Ramos (cell line): ENCODE results near the gene GRK5.
"Not testable (repeated sequence)": the region's sequence is repeated elsewhere in the genome, so short reads cannot be mapped to it uniquely, and the experiment has no call there.

ENCODE experiments used
- in situ Hi-C: fragments of 300-500 bp; cut with MboI; formaldehyde crosslinking; loops from one replicate; pipeline ENCODE4 v1.14.3; 2022; ENCODE audit warnings: low sequenced_read_pairs; ENCODE audit not compliant: unreplicated experiment

GRK5 gene

DNA sequence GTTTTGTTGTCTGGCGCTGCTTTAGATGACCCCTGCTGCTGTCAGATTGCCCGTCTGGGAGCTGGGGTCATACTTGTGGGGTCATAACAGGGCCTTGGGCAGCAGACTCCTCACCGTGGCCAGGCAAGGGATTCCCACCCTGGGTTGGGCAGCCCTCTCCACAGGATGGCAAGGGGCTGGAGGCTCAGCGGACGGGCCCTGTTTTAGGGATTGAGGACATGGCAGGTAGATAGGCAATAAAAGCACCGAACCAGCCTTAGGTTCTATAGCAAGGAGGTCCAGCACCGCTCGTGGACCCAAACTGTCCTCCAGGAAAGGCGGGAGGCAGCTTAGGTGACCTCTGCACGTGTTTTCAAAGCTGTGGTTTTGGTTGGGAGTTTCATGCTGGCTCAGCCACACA lies 60.0 kb downstream of the GRK5 start:
- in situ Hi-C loops, result no loop called here

DNA sequence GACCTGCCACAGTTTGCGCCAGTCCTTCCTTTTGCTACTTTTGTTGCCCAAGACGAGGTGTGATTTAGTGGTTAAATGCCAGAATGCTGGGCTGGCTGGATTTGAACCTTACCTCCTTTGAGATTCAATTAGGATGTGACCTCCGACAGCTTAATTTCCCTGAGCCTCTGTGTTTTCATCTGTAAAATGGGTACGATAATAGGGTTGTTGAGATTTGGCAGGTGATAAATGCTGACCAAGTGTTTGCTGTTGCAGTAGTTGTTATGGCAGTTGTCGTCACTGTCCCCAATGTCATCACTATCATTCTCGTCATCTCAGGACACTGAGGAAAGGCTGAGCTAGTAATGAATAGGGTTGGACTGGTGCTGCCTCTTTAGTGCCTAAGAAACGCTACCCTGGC lies 61.1 kb downstream of the GRK5 start:
- in situ Hi-C loops, result no loop called here

DNA sequence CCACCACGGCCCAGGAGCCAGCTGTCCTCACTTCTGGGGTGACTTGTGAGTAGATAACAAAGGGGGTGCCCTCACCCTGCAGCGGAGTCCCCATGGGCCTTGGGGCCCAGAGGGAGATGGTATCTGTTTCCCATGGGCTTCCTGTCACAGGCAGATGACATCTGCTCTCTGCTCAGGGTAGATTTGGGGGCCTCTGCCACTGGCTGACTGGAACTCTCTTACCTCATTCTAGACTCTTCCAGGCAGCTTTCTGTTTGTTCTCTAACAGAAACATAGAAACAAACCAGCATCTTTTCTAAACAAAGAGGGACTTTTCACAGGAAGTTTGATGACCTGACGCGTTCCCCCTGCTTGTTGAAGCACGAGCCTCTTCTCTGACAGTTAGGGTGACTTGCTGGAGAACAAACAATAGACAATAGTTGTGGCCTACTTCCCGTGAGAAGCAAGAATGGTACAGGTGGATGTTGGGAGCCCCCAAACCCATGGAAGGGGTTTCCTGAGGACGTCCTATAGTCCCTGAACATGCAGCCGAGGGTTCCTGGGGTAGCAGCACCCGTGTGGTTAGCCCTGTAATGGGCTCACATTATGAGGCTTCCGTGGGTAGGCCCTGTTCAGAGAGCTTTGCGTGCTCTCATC lies 61.6 kb downstream of the GRK5 start:
- in situ Hi-C loops, result no loop called here

DNA sequence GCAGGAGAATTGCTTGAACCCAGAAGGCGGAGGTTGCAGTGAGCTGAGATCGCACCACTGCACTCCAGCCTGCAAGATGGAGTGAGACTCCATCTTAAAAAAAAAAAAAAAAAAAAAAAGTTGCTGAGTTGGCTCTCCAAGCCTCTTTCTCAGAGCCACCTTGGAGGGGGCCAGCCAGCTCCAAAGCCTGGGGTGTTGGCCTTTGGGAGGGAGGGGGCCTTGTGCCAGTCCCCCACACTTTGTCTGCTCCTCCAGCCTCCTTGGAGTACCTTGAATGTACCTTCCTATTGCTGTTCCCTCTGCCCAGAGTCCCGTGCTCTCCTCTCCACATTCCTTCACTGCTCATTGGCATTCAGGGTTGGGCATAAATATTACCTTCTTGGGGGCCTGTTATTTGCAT lies 62.4 kb downstream of the GRK5 start:
- in situ Hi-C loops, result no loop called here

DNA sequence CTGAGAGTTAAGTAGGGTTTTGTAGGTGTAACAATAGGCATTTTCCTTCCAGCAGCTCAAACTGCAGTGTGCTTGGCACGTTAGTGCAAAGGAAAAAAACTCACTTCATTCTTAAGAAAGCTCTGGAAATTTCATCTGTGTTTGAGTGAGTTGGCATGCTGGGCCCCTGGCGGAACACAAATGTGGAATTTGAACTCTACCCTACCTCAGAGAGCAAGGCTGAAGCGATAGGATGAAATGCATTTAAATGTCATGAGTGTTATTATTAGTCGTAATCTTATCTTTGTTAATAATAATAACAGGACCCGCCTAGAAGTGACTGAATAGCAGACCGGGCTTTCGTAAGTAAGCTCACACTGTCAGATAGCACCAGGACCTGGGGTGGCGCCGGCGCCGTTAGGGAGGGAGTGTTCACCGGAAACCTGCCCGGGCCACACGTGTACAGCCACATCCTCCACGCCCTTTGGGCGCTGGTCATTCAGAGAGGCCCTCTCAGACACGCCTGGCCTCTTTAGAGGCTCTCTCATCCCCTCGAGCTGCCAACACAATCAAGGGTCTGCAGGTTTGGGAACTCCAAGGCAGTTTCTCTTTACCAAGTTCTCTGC lies 63.5 kb downstream of the GRK5 start:
- in situ Hi-C loops, result no loop called here

DNA sequence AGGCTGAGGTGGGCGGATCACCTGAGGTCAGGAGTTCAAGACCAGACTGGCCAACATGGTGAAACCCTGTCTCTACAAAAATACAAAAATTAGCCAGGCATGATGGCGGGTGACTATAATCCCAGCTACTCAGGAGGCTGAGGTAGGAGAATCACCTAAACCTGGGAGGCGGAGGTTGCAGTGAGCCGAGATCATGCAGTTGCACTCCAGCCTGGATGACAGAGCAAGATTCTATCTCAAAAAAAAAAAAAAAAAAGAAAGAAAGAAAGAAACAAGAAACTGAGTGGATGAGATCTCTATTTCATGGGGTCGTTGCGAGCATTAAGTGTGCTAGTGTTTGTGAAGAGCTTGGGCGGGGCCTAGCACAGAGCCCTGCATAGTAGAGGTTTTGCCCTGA lies 65.0 kb downstream of the GRK5 start:
- in situ Hi-C loops, result not testable (repeated sequence)

DNA sequence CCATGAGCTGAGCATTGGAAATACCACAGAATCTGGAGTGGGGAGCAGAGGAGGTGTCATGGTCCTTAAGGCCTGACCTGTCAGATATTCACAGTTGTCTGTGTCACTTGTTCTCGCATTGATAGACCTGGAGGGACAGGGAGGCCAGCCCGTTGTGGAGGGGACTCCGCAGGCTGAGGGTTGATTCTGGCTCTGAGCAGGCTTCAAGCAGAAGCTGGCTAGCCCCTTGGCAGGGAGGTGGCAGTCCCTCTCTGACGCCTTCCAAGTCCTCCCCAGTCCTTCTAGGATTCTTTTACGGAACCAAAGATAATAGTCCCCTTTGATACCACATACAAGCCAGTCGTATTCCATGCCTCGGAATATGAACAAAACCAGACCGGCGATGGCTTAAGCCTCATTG lies 65.4 kb downstream of the GRK5 start:
- in situ Hi-C loops, result no loop called here

DNA sequence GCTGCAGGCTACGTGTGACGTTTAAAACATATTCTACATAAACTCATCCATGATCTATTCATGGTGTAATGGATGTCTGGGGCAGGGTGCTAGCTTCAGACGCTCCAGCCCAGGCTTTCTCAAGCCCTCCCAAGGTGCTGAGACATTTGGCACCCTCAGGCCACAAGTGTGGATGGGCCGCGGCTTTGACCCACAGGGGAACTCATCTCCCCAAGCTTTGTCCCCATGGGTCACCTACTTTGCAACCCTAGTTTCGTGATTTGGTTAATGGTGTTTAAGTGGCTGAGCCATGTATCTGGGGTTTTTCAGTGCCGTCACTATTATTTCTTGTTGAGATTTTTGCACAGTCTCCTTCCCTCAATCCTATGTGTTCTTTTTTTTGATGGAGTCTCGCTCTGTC lies 66.0 kb downstream of the GRK5 start:
- in situ Hi-C loops, result no loop called here

DNA sequence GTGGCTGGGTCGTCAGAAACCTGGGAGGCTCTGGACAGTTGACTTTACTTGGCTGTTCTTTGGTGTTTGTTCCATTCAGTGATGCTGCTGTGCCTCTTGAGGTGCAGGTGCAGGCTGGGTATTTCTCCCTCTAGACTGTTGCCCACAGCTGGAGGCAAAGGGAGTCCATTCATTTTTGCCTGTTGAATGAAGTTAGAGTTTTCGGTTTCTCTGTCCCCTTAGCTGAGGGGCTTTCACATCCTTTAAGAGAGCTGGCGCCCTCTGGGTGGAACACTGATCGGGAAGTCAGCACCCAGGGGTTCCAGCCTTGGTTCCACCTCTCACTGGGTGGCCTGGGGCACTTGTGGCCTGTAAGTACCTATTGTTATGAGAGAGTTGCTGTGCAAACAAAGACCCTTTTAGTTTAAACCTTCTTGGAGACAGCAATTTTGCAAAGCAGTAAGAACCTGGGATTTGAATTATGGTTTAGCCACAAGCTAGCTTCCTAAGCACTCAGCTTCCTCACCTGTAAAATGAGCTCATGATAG lies 67.2 kb downstream of the GRK5 start:
- in situ Hi-C loops, result no loop called here

DNA sequence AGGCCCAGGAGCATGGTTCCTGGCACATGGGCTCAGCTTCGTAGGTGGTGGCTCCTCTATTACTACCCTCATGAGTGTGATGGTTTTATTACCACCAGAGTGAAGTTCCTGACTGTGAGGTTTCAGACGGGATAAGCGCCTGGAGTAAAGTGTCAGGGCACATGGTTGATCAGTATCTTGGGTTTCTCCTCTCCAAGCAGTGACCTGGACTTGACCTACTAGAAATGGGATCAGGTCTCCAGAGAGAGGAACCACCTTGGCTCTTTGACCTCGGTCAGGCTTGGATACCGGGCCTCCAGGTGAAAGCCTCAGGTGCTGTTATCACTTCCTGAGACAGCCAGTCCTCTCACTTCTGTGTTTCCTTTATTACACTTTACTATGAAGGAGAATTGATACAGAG lies 67.7 kb downstream of the GRK5 start:
- in situ Hi-C loops, result no loop called here

DNA sequence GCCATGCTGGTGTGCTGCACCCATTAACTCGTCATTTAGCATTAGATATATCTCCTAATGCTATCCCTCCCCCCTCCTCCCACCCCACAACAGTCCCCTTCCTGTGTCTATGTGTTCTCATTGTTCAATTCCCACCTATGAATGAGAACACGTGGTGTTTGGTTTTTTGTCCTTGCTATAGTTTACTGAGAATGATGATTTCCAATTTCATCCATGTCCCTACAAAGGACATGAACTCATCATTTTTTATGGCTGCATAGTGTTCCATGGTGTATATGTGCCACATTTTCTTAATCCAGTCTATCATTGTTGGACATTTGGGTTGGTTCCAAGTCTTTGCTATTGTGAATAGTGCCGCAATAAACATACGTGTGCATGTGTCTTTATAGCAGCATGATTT lies 68.8 kb downstream of the GRK5 start:
- in situ Hi-C loops, result not testable (repeated sequence)

DNA sequence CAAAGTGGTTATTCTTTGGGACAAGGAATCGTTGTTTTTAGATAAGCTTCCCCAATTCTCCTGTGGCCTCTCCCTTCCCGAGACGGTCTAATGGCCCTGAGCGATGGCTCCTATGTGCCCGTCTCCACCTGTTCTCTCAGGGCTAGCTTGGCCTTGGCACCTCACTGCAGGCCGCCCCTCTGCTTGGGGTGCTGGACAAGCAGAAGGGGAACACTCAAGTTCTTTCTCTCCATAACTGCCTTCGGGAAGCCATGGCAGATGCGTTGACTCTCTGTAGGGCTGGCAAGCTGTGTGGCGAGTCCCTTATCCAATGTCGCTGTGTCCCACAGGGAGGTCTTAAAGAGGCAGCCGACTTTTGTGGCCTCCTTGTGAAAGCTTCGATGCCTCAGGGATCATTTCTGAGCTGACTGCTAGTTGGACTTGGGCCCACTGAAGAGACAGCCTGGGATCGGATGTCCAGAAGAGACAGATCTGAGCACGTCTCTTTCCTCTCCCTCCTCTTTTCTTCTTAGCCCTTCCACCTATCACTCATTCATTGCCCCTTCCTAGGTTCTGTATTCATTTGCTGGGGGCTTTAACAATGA lies 70.8 kb downstream of the GRK5 start:
- in situ Hi-C loops, result no loop called here

DNA sequence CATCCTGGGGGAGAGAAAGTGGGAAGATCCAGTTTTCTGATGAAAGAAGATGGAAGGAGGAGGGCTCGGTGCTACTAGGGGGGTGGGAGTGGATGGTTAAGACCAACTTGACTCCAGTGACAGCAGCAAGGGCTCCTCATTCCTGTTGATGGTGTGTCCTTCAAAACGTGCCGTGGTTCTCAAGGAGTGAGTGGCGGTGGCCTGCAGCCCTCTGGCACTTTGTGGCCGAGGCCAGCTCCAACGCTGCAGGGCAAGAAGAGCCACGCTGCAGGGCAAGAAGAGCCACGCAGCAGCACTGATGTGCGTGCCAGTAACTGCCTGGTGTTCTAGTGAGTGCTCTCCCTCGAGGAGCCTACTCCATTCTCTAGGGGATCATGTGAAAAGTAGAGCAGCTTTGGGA lies 72.1 kb downstream of the GRK5 start:
- in situ Hi-C loops, result no loop called here

DNA sequence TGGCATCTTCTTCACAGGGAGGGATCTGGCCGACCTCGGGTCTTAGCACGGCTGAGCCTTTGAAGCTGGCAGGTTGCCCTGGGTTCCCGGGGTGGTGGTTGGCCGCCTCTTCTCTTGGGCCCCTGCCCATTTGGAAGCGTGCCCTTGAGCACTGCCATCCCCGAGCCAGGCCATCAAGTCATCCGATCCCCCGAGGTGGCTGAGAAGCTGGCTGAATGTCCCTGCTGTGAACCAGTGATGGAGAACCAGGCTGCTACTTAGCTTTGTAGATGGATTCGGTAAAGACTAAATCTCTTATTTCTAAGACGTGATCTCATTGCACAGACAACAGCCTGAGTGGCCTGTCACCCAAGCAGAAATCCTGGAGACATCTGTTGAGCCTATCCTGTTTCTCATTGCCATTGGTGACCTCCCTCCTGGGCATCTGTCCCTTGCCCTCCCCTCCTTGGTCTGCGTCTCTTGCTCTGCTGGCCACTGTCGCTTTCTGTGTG lies 74.3 kb downstream of the GRK5 start:
- in situ Hi-C loops, result no loop called here

DNA sequence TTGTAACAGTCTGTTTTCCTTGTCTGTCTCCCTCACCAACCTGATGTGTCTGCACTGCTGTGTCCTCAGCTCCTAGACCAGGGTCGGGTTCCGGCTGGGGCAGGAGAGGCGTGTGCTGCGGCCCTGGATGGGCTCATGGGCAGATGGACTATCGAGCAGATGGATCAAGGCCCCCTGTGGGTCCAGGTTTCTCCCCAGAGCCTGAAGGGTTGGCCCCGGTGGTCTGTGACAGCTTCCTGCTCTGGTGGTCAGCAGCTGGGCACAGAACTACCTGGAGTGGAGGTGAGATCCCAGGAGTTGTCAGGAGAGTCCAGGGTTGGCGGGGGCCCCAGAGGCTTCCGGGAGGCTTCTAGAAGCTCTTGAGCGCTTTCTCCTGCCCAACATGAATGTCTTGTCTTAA lies 75.1 kb downstream of the GRK5 start:
- in situ Hi-C loops, result no loop called here

DNA sequence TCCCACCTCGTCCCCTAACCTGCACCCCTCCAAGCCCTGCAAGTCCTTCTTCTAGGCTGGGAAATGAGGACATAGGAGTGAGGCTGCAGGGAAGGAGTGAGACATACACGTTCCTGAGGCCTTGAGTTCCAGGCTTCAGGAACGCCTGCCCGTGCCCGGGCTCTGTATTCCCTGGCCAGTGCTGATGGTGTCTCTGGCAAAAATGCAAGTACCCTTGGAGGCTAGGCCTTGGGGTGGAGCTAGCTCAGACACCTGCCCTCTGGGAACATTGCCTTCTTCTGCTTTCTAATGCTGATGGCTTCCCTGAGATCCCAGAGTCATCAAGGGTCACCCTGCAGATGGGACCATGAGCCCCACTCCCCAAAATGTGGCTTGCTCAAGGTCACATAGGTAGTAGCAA lies 76.0 kb downstream of the GRK5 start:
- in situ Hi-C loops, result no loop called here

DNA sequence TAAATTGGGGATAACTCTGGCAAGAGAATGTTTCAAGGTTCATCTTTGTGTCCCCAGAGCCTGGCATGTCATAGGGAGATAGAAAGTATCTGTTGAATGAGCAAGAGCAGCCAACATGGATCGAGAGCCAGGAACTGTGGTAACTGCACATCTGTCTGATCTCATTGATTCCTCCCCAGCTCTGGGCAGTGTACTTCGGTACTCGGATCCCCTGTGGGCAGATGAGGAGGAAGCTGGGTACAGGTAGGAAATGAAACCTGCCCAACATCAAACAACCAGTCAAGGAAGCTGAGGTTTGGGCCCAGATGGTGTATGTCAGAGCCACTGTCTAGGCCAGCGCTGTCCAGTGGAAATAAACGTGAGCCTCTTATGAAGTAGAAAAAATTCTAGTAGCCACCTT lies 76.4 kb downstream of the GRK5 start:
- in situ Hi-C loops, result no loop called here

DNA sequence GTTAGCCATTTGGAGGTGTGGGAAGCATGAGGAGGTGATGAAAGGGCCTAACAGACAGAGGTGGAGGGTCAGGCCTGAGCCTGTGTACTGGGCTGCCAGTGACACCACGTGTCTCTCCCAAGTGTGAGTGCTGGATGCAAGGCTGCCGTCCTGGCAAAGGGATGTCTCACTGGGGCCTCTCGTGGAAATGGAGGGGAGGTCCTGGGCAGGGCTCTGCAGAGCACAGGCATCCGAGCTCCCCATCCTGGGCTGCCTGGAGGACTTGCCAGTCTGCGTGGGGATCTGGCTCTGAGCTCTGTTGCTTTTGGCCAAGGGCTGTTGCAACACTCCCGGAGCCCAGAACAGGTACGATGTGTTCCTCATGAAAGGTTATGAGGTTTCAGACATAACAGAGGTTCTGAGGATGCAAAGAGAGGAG lies 77.3 kb downstream of the GRK5 start:
- in situ Hi-C loops, result no loop called here

DNA sequence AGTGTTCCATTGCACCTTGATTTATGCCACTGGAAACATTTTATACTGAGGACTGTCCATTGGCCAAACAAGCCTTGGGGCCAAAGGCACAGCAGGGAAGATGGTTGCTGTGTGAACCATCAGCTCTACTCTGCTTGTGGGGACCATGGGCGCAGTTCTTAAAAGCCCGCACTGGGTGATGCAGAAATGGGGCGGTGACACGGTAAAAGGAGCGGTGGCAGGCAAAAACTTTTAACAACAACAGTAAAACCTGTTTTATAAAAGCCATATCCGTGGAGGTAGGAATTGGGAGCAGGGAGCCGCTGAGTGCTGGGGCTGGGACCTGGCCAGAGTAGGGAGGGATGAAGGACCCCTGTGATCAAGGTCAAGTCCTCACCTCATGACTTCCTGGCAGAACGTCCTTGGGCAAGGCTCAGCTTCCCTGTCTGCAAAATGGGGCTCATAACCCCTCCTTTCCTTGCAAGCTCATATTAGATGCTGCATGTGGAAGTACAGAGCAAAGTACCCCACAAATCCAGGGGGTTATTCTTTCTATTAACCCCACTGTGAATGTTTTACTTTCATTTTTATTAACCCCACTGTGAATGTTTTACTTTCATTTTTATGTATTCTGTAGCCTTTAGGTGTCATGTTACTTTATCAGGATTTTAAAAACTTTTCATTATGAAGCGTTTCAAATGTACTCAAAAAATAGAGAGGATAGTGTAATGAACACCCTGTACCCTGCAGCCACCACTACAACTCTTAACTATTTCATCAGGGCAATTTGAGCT lies 78.3 kb downstream of the GRK5 start:
- in situ Hi-C loops, result no loop called here

DNA sequence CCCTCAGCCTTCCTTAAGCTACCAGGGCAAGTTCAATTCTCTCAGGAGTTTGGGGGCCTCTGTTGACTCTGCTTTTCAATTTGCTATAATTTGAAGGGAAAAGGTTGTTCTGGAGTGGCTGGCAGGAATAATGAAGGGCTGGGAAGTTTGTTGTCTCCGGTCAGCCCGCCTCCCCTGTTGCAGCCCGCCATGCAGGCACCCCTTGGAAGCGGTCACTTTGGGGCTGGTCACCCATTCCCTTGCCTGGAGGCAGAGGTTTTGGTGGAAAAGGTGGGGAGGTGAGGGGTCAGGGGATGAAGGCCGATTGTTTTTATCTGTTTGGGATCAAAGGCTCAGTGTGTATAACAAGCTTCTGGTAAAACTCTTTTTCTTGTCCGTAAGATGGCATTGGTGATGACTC lies 79.1 kb downstream of the GRK5 start:
- in situ Hi-C loops, result no loop called here
